ENCODE measurements around the gene TRIB2.

GRCh38 chr2:12731701-12732280, 15.1 kb downstream of the TRIB2 start:
- TF ChIP-seq, protein P1, sequence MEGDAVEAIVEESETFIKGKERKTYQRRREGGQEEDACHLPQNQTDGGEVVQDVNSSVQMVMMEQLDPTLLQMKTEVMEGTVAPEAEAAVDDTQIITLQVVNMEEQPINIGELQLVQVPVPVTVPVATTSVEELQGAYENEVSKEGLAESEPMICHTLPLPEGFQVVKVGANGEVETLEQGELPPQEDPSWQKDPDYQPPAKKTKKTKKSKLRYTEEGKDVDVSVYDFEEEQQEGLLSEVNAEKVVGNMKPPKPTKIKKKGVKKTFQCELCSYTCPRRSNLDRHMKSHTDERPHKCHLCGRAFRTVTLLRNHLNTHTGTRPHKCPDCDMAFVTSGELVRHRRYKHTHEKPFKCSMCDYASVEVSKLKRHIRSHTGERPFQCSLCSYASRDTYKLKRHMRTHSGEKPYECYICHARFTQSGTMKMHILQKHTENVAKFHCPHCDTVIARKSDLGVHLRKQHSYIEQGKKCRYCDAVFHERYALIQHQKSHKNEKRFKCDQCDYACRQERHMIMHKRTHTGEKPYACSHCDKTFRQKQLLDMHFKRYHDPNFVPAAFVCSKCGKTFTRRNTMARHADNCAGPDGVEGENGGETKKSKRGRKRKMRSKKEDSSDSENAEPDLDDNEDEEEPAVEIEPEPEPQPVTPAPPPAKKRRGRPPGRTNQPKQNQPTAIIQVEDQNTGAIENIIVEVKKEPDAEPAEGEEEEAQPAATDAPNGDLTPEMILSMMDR (IDR thresholded peaks at IDR 0.05), result no peak
- no peak for TF ChIP-seq POLR2A (IDR thresholded peaks at IDR 0.05)

Data from lower leg skin (tissue), 3 donors.